K562 (cell line): ENCODE data around the gene CMTM1. TPM values are rescaled to one million over a fixed set of nuclear protein-coding genes. Genes with fewer than 3 reads are reported as not detected.
A peak's percentile ranks its signal among the peaks of the same experiment; 100 is the strongest.

Experiments used
- BACH1 ChIP-seq: fragments of 200-800 bp; sonication (Bioruptor generic); IDR thresholded peaks from 2 replicates; pipeline ENCODE4 v1.6.1; 2016; ENCODE audit warnings: missing genetic modification characterization, missing compliant biosample characterization
- CBX3 ChIP-seq, 2 experiments: IDR thresholded peaks; 1 replicate in 1 of 2; 2 replicates in 1 of 2; pipeline ENCODE4 v1.6.1; 2012; ENCODE audit warnings: inconsistent platforms in 2 of 2, low read length in 2 of 2, borderline replicate concordance in 1 of 2, control low read depth in 1 of 2
- GATAD2A ChIP-seq: fragments of 450-650 bp; IDR thresholded peaks from 2 replicates; pipeline ENCODE4 v1.6.1; 2017
- NFYB ChIP-seq: IDR thresholded peaks from 2 replicates; pipeline ENCODE4 v1.6.1; 2011; ENCODE audit warnings: mild to moderate bottlenecking, moderate library complexity; ENCODE audit not compliant: insufficient read length; ENCODE audit errors: extremely low read depth
- NR2C2 ChIP-seq, 2 experiments: fragments of 200-800 bp in 1 of 2; sonication (Bioruptor generic) in 1 of 2; sonication (generic) in 1 of 2; formaldehyde crosslinking in 1 of 2; IDR thresholded peaks; 2 replicates each; pipeline versions ENCODE4 v1.6.1 to v1.8.0; 2016 to 2022; ENCODE audit warnings: mild to moderate bottlenecking in 1 of 2, missing compliant biosample characterization in 1 of 2, missing genetic modification characterization in 1 of 2, missing genetic modification reagents in 1 of 2
- PHB2 ChIP-seq: fragments of 450-650 bp; IDR thresholded peaks from 2 replicates; pipeline ENCODE4 v1.6.1; 2017; ENCODE audit warnings: low read depth
- PTBP1 ChIP-seq: fragments of 200-400 bp; formaldehyde crosslinking; IDR thresholded peaks from 2 replicates; pipeline ENCODE4 v1.6.1; 2017; ENCODE audit warnings: low read depth, low read length
- UBTF ChIP-seq, 2 experiments: IDR thresholded peaks; 2 replicates each; pipeline ENCODE4 v1.6.1; 2012; ENCODE audit warnings: improper control_type of control experiment in 2 of 2, low read depth in 2 of 2, low read length in 2 of 2, borderline replicate concordance in 1 of 2
- VEZF1 ChIP-seq: fragments of 200-800 bp; sonication (Bioruptor generic); IDR thresholded peaks from 2 replicates; pipeline ENCODE4 v1.6.1; 2017; ENCODE audit warnings: missing genetic modification characterization, missing compliant biosample characterization
- ZNF512 ChIP-seq: IDR thresholded peaks from 2 replicates; pipeline ENCODE4 v1.6.1; 2016; ENCODE audit warnings: missing genetic modification characterization, missing compliant biosample characterization
- polyA plus RNA-seq, 8 experiments: library from polyadenylated mRNA; depleted of rRNA in 4 of 8; stranded (reverse) in 5 of 8; unstranded in 3 of 8; fragments of >200 nt; fragmentation: Nextera tagmentation in 2 of 8; fragmentation: Illumina TruSeq in 1 of 8; extraction: Ambion mirVana in 2 of 8; extraction: Trizol in 1 of 8; gene quantifications; 2 replicates each; pipeline versions ENCODE4 v1.2.1 to v1.2.3, GENCODE V29; 2011 to 2014; ENCODE audit warnings: inconsistent platforms in 1 of 8, missing spikeins in 1 of 8
- total RNA-seq, 7 experiments: library from RNA; depleted of rRNA in 6 of 7; stranded (reverse); fragments of >200 nt in 6 of 7; fragmentation: Illumina TruSeq in 2 of 7; extraction: Trizol in 2 of 7; gene quantifications; 2 replicates each; pipeline versions ENCODE4 v1.2.1 to v1.2.3, GENCODE V29; 2011 to 2021; ENCODE audit warnings: low replicate concordance in 1 of 7
- TF ChIP-seq, protein P1 (sequence below): IDR thresholded peaks from 3 replicates; pipeline ENCODE4 v1.6.1; 2011; ENCODE audit warnings: borderline replicate concordance, mild to moderate bottlenecking; ENCODE audit not compliant: insufficient read length, insufficient read depth
- TF ChIP-seq, protein P2 (sequence below): fragments of 450-650 bp; IDR thresholded peaks from 2 replicates; pipeline ENCODE4 v1.6.1; 2017; ENCODE audit warnings: antibody characterized with exemption, mild to moderate bottlenecking

The CMTM1 gene
- total and polyA plus RNA-seq, 9 of the 15 experiments (the other 6 are each of a cell fraction or from before 2014, with no cell fraction given) = 0.25 to 2.6 (median 1.1) TPM; not detected in 2

GRCh38 chr16:66619534-66620428, 53.5 kb downstream of the CMTM1 start (continued):
- TF ChIP-seq UBTF (IDR thresholded peaks at IDR 0.05; ENCODE audit: borderline replicate concordance in 1 of 2, low read depth in 2 of 2, low read length in 2 of 2) = 0 out of 4 replicates have a peak, but pooled peaks of 1 of the 2 experiments have one; percentile 11
- no peak for TF ChIP-seq ZNF512 (tag)
- no peak for TF ChIP-seq NFYB
- peak; percentile 48 for TF ChIP-seq VEZF1 (CRISPR knock-in tag)
- no peak for TF ChIP-seq NR2C2 (CRISPR knock-in tag; IDR thresholded peaks at IDR 0.05)
- TF ChIP-seq NR2C2 (tag; IDR thresholded peaks at IDR 0.05) = peak; percentile 64; the same call in 1 of the 2 replicates
- TF ChIP-seq PTBP1 = no peak
- TF ChIP-seq, protein P1, sequence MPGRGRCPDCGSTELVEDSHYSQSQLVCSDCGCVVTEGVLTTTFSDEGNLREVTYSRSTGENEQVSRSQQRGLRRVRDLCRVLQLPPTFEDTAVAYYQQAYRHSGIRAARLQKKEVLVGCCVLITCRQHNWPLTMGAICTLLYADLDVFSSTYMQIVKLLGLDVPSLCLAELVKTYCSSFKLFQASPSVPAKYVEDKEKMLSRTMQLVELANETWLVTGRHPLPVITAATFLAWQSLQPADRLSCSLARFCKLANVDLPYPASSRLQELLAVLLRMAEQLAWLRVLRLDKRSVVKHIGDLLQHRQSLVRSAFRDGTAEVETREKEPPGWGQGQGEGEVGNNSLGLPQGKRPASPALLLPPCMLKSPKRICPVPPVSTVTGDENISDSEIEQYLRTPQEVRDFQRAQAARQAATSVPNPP = no peak
- TF ChIP-seq BACH1 (tag) = 0 out of 2 replicates have a peak, but pooled peaks have one; percentile 25
- TF ChIP-seq CBX3 (IDR thresholded peaks at IDR 0.05; ENCODE audit: borderline replicate concordance in 1 of 2, low read length in 2 of 2) = 0 out of 3 replicates have a peak, but pooled peaks of 1 of the 2 experiments have one; percentile 11
- TF ChIP-seq, protein P2, sequence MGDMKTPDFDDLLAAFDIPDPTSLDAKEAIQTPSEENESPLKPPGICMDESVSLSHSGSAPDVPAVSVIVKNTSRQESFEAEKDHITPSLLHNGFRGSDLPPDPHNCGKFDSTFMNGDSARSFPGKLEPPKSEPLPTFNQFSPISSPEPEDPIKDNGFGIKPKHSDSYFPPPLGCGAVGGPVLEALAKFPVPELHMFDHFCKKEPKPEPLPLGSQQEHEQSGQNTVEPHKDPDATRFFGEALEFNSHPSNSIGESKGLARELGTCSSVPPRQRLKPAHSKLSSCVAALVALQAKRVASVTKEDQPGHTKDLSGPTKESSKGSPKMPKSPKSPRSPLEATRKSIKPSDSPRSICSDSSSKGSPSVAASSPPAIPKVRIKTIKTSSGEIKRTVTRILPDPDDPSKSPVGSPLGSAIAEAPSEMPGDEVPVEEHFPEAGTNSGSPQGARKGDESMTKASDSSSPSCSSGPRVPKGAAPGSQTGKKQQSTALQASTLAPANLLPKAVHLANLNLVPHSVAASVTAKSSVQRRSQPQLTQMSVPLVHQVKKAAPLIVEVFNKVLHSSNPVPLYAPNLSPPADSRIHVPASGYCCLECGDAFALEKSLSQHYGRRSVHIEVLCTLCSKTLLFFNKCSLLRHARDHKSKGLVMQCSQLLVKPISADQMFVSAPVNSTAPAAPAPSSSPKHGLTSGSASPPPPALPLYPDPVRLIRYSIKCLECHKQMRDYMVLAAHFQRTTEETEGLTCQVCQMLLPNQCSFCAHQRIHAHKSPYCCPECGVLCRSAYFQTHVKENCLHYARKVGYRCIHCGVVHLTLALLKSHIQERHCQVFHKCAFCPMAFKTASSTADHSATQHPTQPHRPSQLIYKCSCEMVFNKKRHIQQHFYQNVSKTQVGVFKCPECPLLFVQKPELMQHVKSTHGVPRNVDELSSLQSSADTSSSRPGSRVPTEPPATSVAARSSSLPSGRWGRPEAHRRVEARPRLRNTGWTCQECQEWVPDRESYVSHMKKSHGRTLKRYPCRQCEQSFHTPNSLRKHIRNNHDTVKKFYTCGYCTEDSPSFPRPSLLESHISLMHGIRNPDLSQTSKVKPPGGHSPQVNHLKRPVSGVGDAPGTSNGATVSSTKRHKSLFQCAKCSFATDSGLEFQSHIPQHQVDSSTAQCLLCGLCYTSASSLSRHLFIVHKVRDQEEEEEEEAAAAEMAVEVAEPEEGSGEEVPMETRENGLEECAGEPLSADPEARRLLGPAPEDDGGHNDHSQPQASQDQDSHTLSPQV = peak; percentile 84; the same call in 1 of the 2 replicates
- TF ChIP-seq PHB2 = no peak
- TF ChIP-seq GATAD2A = 0 out of 2 replicates have a peak, but pooled peaks have one; percentile 32
